Esophagus muscularis mucosa (tissue), 4 donors: Measurements from ENCODE around the gene TAOK2. TPM values are rescaled to one million over a fixed set of nuclear protein-coding genes. Genes with fewer than 3 reads are reported as not detected.
"Not testable (repeated sequence)": the region's sequence is repeated elsewhere in the genome, so short reads cannot be mapped to it uniquely, and the experiment has no call there.

ENCODE experiments used
- DNase-seq: peaks from one replicate; pipeline ENCODE4 v3.0.0-alpha.2; 2017; ENCODE audit errors: extremely low spot score
- H3K27ac ChIP-seq, 4 donors: fragments of 200-600 bp; sonication (generic); replicated peaks in 1 of 4; 1 replicate in 3 of 4; 2 replicates in 1 of 4; pipeline ENCODE4 v1.5.1; 2016 to 2019; ENCODE audit warnings: mild to moderate bottlenecking in 1 of 4
- H3K27me3 ChIP-seq, 4 donors: fragments of 200-600 bp; sonication (generic); one replicate each; pipeline versions ENCODE4 v1.5.1 to v1.6.0; 2016 to 2019
- H3K36me3 ChIP-seq, 4 donors: fragments of 200-600 bp; sonication (generic); one replicate each; pipeline ENCODE4 v1.5.1; 2016 to 2019
- H3K4me1 ChIP-seq, 4 donors: fragments of 200-600 bp; sonication (generic); one replicate each; pipeline ENCODE4 v1.5.1; 2016 to 2019
- H3K4me3 ChIP-seq, 4 donors: fragments of 200-600 bp; sonication (generic); 1 replicate in 2 of 4; 2 replicates in 2 of 4; pipeline ENCODE4 v1.5.1; 2016 to 2019; ENCODE audit warnings: mild to moderate bottlenecking in 4 of 4, moderate library complexity in 1 of 4
- H3K9me3 ChIP-seq, 4 donors: fragments of 200-600 bp; sonication (generic); 1 replicate in 3 of 4; 2 replicates in 1 of 4; pipeline ENCODE4 v1.5.1; 2016 to 2019
- EP300 ChIP-seq: sonication (generic); formaldehyde crosslinking; IDR thresholded peaks from one replicate; pipeline ENCODE4 v1.6.1; 2017; ENCODE audit warnings: antibody characterized with exemption
- POLR2A ChIP-seq: fragments of 450-650 bp; IDR thresholded peaks from one replicate; pipeline ENCODE4 v1.6.1; 2017; ENCODE audit warnings: antibody characterized with exemption, moderate library complexity, mild to moderate bottlenecking, low read depth
- POLR2AphosphoS5 ChIP-seq, 2 donors: sonication (generic); formaldehyde crosslinking; IDR thresholded peaks; one replicate each; pipeline ENCODE4 v1.6.1; 2017; ENCODE audit warnings: antibody characterized with exemption in 2 of 2
- WGBS: methylation state at CpG from one replicate; pipeline ENCODE4 v1.1.5; 2018; 5-methylcytosine and 5-hydroxymethylcytosine counted together
- intact Hi-C: fragments of 100-400 bp; cut with DNase I; formaldehyde crosslinking; loops from one replicate; pipeline ENCODE4 v1.15.1; 2023
- total RNA-seq, 4 donors: library from RNA; depleted of rRNA; stranded (reverse); fragments of >200 nt; gene quantifications; one replicate each; pipeline versions ENCODE4 v1.1.0 to v1.2.1, GENCODE V29; 2016
- TF ChIP-seq, protein P1 (sequence below), 3 experiments: fragments of 200-600 bp in 2 of 3; fragments of 450-650 bp in 1 of 3; sonication (generic) in 2 of 3; IDR thresholded peaks; one replicate each; pipeline ENCODE4 v1.5.1; 2017 to 2019; ENCODE audit warnings: antibody characterized with exemption in 3 of 3, mild to moderate bottlenecking in 2 of 3, moderate library complexity in 1 of 3

The TAOK2 gene
- total RNA-seq, 4 donors from 2014 or later, result 40.9 to 63.6 (median 51.4) TPM

DNA sequence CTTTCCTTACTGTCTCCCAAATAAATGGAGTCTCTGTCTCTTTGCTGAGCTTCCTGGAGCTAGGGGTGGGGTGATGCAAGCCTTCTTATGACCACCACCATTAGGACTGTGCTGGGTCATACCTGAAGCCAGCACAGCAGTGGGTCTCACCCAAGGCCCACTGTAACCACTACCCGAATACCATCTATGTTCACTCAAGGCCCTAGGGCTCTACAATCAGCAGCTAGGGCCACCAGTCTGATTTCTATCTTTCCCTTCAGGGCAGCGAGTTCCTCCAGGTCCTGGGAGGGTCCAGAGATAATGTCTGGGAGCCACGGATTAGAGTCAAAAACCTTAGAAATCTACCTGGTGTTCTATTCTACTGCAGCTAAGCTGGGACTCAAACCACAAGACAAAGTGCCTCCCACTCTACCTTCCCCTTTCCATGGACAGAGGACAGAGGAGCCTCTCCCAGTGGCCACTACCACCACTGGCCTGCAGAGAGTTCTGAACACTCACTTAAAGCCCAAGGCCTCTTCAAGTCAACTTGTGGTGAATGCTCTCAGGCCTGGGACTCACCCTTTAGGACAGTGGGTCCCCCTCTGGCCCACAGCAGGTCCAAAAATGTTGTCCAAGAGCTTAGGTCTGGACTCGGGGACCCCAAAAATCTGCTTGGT, 22.7 kb upstream of the TAOK2 start:
- intact Hi-C loops, result no loop called here
- TF ChIP-seq EP300, result no peak
- TF ChIP-seq, protein P1, sequence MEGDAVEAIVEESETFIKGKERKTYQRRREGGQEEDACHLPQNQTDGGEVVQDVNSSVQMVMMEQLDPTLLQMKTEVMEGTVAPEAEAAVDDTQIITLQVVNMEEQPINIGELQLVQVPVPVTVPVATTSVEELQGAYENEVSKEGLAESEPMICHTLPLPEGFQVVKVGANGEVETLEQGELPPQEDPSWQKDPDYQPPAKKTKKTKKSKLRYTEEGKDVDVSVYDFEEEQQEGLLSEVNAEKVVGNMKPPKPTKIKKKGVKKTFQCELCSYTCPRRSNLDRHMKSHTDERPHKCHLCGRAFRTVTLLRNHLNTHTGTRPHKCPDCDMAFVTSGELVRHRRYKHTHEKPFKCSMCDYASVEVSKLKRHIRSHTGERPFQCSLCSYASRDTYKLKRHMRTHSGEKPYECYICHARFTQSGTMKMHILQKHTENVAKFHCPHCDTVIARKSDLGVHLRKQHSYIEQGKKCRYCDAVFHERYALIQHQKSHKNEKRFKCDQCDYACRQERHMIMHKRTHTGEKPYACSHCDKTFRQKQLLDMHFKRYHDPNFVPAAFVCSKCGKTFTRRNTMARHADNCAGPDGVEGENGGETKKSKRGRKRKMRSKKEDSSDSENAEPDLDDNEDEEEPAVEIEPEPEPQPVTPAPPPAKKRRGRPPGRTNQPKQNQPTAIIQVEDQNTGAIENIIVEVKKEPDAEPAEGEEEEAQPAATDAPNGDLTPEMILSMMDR (IDR thresholded peaks at IDR 0.05), result no peak
- no peak for TF ChIP-seq POLR2AphosphoS5 (IDR thresholded peaks at IDR 0.05)
- no peak for TF ChIP-seq POLR2A
- no peaks in the 10 kb centered on the region for H3K27me3 ChIP-seq
- no peak overlapping the region for H3K27ac ChIP-seq
- H3K36me3 ChIP-seq, result no peaks in the 10 kb centered on the region
- H3K9me3 ChIP-seq, result no peaks in the 10 kb centered on the region
- H3K4me1 ChIP-seq, result no peaks in the 10 kb centered on the region
- no peak overlapping the region for H3K4me3 ChIP-seq
- 94% methylated on average over 4 of the region's 4 CpGs for WGBS
- DNase-seq, result no peak

DNA sequence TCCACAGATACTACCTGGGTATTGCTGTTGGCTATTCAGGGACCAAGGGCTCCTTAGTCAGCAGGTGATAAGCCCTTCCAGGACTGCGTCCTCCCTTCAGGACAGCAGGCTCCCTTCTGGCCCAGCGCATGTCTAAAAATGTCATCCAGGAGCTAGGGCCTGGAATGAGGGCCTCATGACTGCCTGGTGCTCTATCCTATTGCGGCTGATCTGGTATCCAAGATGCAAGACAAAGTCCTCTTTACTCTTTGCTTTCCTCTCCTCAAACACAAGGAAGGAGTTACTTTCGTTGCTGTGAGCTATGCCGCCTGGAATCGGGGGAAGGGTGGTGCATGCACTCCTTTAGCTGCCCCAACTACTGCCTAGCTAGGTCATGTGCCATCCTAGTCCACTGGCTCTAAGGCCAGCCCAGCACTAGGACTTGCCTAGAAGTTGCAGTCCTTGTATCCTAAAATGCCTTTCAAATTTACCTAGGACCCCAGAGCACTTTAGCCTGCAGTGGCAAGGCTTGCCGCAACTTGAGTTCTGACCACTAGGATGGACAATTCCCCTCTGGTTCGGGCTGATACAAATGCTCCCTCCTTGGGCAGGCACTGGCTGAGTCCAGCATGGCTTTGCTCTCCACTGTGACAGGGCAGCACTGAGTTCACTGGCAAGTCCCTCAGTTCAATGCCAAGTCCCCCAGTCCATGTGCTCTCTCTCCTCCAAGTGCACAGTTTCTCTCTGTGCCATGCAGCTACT, 21.9 kb upstream of the TAOK2 start:
- Histone ChIP-seq H3K27ac (no peak overlapping the region), H3K9me3 (no peaks in the 10 kb centered on the region), H3K27me3 (no peaks in the 10 kb centered on the region), H3K4me1 (no peaks in the 10 kb centered on the region), H3K4me3 (no peak overlapping the region), H3K36me3 (no peaks in the 10 kb centered on the region)
- TF ChIP-seq EP300 (no peak), POLR2A (no peak), POLR2AphosphoS5 (IDR thresholded peaks at IDR 0.05) (no peak)
- TF ChIP-seq, protein P1 (IDR thresholded peaks at IDR 0.05), result no peak
- WGBS, result 94% methylated on average over 8 of the region's 8 CpGs
- intact Hi-C loops, result no loop called here
- no peak for DNase-seq

DNA sequence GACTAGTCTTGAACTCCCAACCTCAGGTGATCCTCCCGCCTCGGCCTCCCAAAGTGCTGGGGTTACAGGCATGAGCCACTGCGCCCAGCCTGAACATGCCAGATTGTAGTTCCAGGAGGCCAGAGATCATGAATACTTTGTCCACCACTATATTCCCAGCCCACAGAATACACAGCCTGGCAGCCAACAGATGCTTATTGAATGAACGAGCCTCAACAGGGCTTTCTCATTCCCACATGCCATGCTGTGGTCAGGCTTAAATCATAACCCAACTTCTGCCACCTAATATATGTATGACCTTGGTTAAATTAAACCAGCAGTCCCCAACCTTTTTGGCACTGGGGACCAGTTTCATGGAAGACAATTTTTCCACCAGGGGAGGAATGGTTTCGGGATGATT, 14.9 kb upstream of the TAOK2 start:
- TF ChIP-seq, protein P1 (IDR thresholded peaks at IDR 0.05), result no peak
- TF ChIP-seq POLR2A (no peak), POLR2AphosphoS5 (IDR thresholded peaks at IDR 0.05) (no peak), EP300 (no peak)
- DNase-seq, result no peak
- Histone ChIP-seq H3K27ac (no peak overlapping the region), H3K36me3 (no peaks in the 10 kb centered on the region), H3K4me3 (no peak overlapping the region), H3K4me1 (peaks cover 8 to 22% (median 19%) of the 10 kb centered on the region in 4 donors), H3K9me3 (no peaks in the 10 kb centered on the region), H3K27me3 (no peaks in the 10 kb centered on the region)
- WGBS, result 94% methylated on average over 5 of the region's 5 CpGs
- intact Hi-C loops, result no loop called here

DNA sequence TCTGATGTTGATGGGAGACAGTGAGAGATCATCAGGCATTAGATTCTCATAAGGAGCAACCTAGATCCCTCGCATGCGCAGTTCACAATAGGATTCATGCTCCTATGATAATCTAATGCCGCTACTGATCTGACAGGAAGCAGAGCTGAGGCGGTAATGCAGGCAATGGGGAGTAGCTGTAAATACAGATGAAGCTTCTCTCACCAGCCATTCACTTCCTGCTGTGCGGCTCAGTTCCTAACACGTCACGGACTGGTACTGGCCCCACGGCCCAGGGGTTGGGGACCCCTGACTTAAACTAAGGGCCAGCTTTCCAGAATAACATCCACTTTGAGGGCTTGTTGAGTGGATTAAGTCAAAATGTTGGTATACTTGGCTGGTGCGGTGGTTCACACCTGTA, 14.4 kb upstream of the TAOK2 start:
- Histone ChIP-seq H3K36me3 (peaks cover 0 to 4% (median 1%) of the 10 kb centered on the region in 4 donors), H3K4me1 (peaks cover 8 to 26% (median 21%) of the 10 kb centered on the region in 4 donors), H3K4me3 (no peak overlapping the region), H3K27ac (no peak overlapping the region), H3K9me3 (no peaks in the 10 kb centered on the region), H3K27me3 (no peaks in the 10 kb centered on the region)
- WGBS, result 91% methylated on average over 8 of the region's 9 CpGs
- intact Hi-C loops, result no loop called here
- TF ChIP-seq EP300 (no peak), POLR2A (no peak), POLR2AphosphoS5 (IDR thresholded peaks at IDR 0.05) (no peak)
- TF ChIP-seq, protein P1 (IDR thresholded peaks at IDR 0.05), result no peak
- no peak for DNase-seq

DNA sequence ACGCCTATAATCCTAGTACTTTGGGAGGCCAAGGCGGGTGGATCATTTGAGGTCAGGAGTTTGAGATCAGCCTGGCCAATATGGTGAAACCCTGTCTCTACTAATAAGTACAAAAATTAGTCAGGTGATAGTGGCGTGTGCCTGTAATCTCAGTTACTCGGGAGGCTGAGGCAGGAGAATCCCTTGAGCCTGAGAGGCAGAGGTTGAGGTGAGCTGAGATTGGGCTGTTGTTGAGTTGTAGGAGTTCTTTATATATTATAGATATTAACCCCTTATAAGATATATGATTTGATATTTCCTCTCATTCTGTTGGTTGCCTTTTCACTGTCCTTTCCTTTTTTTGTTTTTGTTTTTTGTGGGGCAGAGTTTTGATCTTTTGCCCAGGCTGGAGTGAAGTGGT, 13.8 kb upstream of the TAOK2 start:
- intact Hi-C loops, result loop anchor here (5.0 kb wide), 1 partner anchor 33 kb away; the partner anchor contains the start of gene KCTD13
- not testable (repeated sequence) for DNase-seq, H3K9me3 ChIP-seq, H3K36me3 ChIP-seq, H3K4me3 ChIP-seq, H3K27me3 ChIP-seq, H3K27ac ChIP-seq
- WGBS, result 88% methylated on average over 4 of the region's 4 CpGs
- H3K4me1 ChIP-seq, result peaks cover 8 to 32% (median 24%) of the 10 kb centered on the region in 4 donors
